ENCODE data around the gene EXOG.
"Not testable (repeated sequence)": the region's sequence is repeated elsewhere in the genome, so short reads cannot be mapped to it uniquely, and the experiment has no call there.

Gene EXOG

DNA sequence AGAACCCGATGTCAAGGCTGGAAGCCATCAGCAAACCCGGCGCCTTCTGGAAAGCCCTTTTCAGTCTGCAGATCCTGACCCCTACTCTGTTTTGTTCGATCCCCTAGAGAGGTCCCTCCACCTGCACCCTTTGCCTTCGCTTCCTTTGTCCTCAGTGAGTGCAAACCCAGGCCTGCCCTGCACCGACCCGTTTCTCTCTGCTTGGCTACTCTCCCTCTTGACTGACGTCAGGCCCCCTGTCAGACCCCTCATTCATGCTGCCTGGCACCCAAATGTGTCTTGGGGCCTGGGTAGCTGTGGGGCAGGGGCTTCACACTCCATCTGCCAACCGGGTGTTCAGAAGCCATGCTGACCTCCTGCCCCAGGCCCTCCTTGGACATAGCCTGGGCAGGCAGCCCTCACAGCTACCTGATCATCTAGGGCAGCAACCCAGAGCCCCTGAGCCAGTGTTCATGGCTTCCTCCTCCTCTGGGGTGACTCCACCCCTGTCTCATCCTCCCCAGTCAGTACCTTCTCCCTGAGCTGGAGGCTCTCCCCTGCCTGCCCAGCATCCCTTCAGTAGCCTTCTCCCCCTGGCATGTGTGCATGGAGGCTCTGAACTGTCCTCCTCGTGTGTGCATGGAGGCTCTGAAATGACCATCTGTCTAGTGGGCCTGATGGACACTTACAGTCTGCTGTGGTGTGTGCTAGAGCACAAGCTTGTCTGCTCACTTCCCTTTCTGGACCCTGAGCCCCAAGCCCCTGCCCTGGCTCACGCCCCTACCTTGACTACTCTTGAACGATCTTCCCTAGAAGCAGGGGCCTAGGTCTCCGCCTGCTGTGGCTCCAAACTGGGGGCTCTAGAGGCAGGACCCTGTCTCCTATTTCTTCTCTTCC lies 69.4 kb downstream of the EXOG start:
- DNase-seq, result no peak

- DNase-seq, result no peak
Measured at GRCh38 chr3:38566215-38566528, 70.0 kb downstream of the EXOG start.

GRCh38 chr3:38566794-38567193 lies 70.7 kb downstream of the EXOG start:
- not testable (repeated sequence) for DNase-seq

GRCh38 chr3:38567498-38567897 lies 71.4 kb downstream of the EXOG start:
- no peak for DNase-seq

GRCh38 chr3:38573111-38573510 lies 77.0 kb downstream of the EXOG start:
- no peak for DNase-seq

DNA sequence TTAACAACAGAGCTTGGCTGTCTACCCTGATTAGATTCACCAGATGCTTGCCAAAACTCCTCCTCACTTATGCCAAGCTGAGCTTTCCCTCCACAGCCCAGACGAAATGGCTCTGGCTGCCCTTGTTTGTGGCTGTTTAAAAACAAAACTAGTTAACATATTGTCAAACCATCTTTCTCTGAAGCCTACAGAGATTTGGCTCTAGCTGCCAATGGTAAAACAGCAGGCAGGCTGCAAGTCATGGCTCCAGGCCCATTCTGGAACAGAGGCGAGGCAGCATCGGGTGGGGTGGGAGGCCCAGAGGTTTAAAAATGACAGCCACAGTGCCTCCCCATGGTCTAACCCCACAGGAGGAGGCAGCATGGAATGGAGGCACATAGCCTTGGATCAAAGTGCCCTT lies 77.4 kb downstream of the EXOG start:
- DNase-seq, result no peak

GRCh38 chr3:38574411-38575278 lies 78.5 kb downstream of the EXOG start:
- DNase-seq, result no peak

DNA sequence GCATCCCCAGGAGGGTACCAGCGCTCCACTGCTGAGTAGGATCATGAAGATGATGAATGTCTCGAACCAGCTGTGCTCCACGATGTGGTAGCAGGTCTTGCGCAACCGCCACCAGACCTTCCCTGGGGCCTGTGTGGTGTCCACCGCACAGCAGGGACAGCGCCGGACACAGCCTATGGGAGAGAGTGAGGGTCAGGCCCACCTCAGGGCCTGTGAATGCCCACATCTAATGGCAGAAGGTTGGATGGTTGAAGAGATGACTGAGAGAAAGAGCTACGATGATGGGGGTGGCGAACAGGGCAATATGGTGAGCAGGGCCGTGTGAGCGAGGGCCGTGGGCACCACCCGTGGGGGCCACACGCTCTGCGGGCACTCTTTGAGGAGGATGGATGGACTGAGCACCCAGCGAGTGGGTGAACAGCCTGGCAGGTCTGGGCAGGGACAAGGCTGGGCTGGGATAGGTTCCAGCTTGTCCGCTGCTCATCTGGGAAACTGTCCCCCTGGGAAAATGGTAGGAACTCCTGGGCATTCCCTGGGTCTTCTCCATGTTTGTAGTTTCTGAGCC lies 79.2 kb downstream of the EXOG start:
- DNase-seq, result no peak

All from DMS79 (cell line).